Measurements from ENCODE around the gene FRYL. TPM values are rescaled to one million over a fixed set of nuclear protein-coding genes. Genes with fewer than 3 reads are reported as not detected.

The FRYL gene
- polyA plus RNA-seq, 3 donors = 10.8 to 15.8 (median 14.4) TPM

- Histone ChIP-seq H3K9ac (ENCODE audit: insufficient read depth, low read length, poor library complexity, severe bottlenecking) (no peak overlapping the region), H3K4me1 (ENCODE audit: control insufficient read depth in 1 of 2, insufficient read depth in 2 of 2, low read length in 2 of 2) (no peaks in the 10 kb centered on the region), H3K36me3 (replicated peaks in 1 of 2; ENCODE audit: control insufficient read depth in 1 of 2, insufficient read depth in 2 of 2, low read length in 2 of 2) (peaks cover 97 to 100% of the 10 kb centered on the region in 2 donors), H2AFZ (ENCODE audit: insufficient read depth, low read depth, low read length, poor library complexity, severe bottlenecking) (no peak overlapping the region), H3K4me3 (replicated peaks in 1 of 3; ENCODE audit: low read depth in 2 of 3, low read length in 3 of 3) (no peak overlapping the region), H4K20me1 (ENCODE audit: insufficient read depth, low read length) (no peaks in the 10 kb centered on the region), H3K79me2 (ENCODE audit: insufficient read depth, low read length) (no peaks in the 10 kb centered on the region), H3K4me2 (replicated peaks; ENCODE audit: extremely low read depth, low read length, poor library complexity, severe bottlenecking) (no peak overlapping the region), H3K9me3 (replicated peaks in 1 of 2; ENCODE audit: control insufficient read depth in 1 of 2, insufficient read depth in 1 of 2, low read length in 2 of 2) (no peaks in the 10 kb centered on the region), H3K27ac (ENCODE audit: low read depth in 1 of 2, low read length in 2 of 2) (no peak overlapping the region), H3K27me3 (ENCODE audit: control insufficient read depth in 2 of 2, insufficient read depth in 2 of 2, low read length in 2 of 2) (no peaks in the 10 kb centered on the region)
- no CpG with 5 or more reads among the region's 2 CpGs for WGBS (ENCODE audit: insufficient coverage)
- Mint-ChIP-seq H3K9me3 (no peaks in the 10 kb centered on the region), H3K27ac (peak overlapping the region in 1 of 7 donors; percentile 16), H3K4me1 (no peaks in the 10 kb centered on the region), H3K36me3 (peaks cover 77 to 84% of the 10 kb centered on the region in 2 donors), H3K27me3 (ENCODE audit: low read depth in 3 of 3) (no peaks in the 10 kb centered on the region), H3K4me3 (no peak overlapping the region)
- intact Hi-C loops (cut with micrococcal nuclease) = no loop called here
- no peak for DNase-seq
- peak; percentile 33 for TF ChIP-seq CTCF (IDR thresholded peaks at IDR 0.05)
These were observed 233.7 kb downstream of the FRYL start for GRCh38 chr4:48546336-48546735.

GRCh38 chr4:48543796-48544195 is 236.3 kb downstream of the FRYL start:
- H3K27me3 Mint-ChIP-seq (ENCODE audit: low read depth in 3 of 3) = no peaks in the 10 kb centered on the region
- intact Hi-C loops (cut with micrococcal nuclease) = no loop called here
- H3K36me3 Mint-ChIP-seq = peaks cover 79 to 84% of the 10 kb centered on the region in 2 donors

More at GRCh38 chr4:48543796-48544195, 236.3 kb downstream of the FRYL start:
- H3K9me3 ChIP-seq (replicated peaks in 1 of 2; ENCODE audit: control insufficient read depth in 1 of 2, insufficient read depth in 1 of 2, low read length in 2 of 2) = no peaks in the 10 kb centered on the region
- H3K9ac ChIP-seq (ENCODE audit: insufficient read depth, low read length, poor library complexity, severe bottlenecking) = no peak overlapping the region
- TF ChIP-seq CTCF (IDR thresholded peaks at IDR 0.05) = no peak
- H3K4me1 ChIP-seq (ENCODE audit: control insufficient read depth in 1 of 2, insufficient read depth in 2 of 2, low read length in 2 of 2) = no peaks in the 10 kb centered on the region
- H2AFZ ChIP-seq (ENCODE audit: insufficient read depth, low read depth, low read length, poor library complexity, severe bottlenecking) = no peak overlapping the region
- no peak overlapping the region for H3K4me3 Mint-ChIP-seq
- WGBS (ENCODE audit: insufficient coverage) = 100% methylated on average over 1 of the region's 3 CpGs
- no peak overlapping the region for H3K4me3 ChIP-seq (replicated peaks in 1 of 3; ENCODE audit: low read depth in 2 of 3, low read length in 3 of 3)
- H3K4me1 Mint-ChIP-seq = no peaks in the 10 kb centered on the region
- H3K27ac ChIP-seq (ENCODE audit: low read depth in 1 of 2, low read length in 2 of 2) = no peak overlapping the region
- peaks cover 95 to 100% of the 10 kb centered on the region in 2 donors for H3K36me3 ChIP-seq (replicated peaks in 1 of 2; ENCODE audit: control insufficient read depth in 1 of 2, insufficient read depth in 2 of 2, low read length in 2 of 2)
- H3K27ac Mint-ChIP-seq = no peak overlapping the region
- H3K79me2 ChIP-seq (ENCODE audit: insufficient read depth, low read length) = no peaks in the 10 kb centered on the region
- H4K20me1 ChIP-seq (ENCODE audit: insufficient read depth, low read length) = no peaks in the 10 kb centered on the region
- H3K27me3 ChIP-seq (ENCODE audit: control insufficient read depth in 2 of 2, insufficient read depth in 2 of 2, low read length in 2 of 2) = no peaks in the 10 kb centered on the region
- DNase-seq = no peak
- H3K4me2 ChIP-seq (replicated peaks; ENCODE audit: extremely low read depth, low read length, poor library complexity, severe bottlenecking) = no peak overlapping the region
- no peaks in the 10 kb centered on the region for H3K9me3 Mint-ChIP-seq

Data from CD14-positive monocyte (primary cell).